ENCODE measurements around the gene TLR1. TPM values are rescaled to one million over a fixed set of nuclear protein-coding genes. Genes with fewer than 3 reads are reported as not detected.

The TLR1 gene
- total RNA-seq, 1 donor from 2014 or later, result 3.1 TPM

DNA sequence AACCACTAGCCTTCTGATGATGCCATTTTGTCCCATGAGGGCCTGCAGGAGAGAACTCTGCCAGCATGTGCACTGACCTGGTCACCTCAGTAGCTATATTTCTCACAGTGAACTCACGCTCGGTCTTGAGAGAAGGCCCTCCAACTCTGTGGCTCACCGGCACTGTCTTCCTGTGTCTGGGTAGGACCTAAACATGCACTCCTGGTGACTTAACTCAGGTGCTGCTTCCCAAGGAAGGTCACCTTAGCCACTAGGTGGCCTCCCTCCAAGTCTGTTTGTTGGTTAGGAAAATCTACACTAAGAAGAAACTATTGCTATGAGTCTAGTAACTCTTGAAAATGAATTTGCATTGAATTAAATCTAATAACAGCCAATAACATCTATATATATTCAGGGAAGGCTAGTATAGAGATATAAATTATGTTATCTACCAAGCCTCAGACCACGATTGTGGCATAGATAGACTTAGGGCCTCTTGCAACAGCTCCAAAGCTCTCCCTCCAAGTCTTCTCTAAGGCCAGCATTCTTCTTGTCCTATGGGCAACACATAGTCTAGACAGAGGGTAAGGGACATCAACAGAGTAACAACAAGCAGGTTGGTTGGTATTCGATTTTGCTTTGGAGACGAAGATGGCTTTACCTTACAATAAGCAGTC is 46.5 kb downstream of the TLR1 start:
- Mint-ChIP-seq H3K4me3 (ENCODE audit: low read depth) (no peak overlapping the region), H3K27ac (no peak overlapping the region), H3K27me3 (no peaks in the 10 kb centered on the region), H3K4me1 (ENCODE audit: low read depth) (peaks cover 3% of the 10 kb centered on the region), H3K9me3 (ENCODE audit: low read depth) (no peaks in the 10 kb centered on the region), H3K36me3 (ENCODE audit: insufficient read depth) (no peaks in the 10 kb centered on the region)
- TF ChIP-seq, protein P1, sequence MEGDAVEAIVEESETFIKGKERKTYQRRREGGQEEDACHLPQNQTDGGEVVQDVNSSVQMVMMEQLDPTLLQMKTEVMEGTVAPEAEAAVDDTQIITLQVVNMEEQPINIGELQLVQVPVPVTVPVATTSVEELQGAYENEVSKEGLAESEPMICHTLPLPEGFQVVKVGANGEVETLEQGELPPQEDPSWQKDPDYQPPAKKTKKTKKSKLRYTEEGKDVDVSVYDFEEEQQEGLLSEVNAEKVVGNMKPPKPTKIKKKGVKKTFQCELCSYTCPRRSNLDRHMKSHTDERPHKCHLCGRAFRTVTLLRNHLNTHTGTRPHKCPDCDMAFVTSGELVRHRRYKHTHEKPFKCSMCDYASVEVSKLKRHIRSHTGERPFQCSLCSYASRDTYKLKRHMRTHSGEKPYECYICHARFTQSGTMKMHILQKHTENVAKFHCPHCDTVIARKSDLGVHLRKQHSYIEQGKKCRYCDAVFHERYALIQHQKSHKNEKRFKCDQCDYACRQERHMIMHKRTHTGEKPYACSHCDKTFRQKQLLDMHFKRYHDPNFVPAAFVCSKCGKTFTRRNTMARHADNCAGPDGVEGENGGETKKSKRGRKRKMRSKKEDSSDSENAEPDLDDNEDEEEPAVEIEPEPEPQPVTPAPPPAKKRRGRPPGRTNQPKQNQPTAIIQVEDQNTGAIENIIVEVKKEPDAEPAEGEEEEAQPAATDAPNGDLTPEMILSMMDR (IDR thresholded peaks at IDR 0.05; ENCODE audit: unreplicated experiment), result peak; percentile 63
- DNase-seq (ENCODE audit: low spot score, unreplicated experiment), result no peak

- TF ChIP-seq, protein P1 (IDR thresholded peaks at IDR 0.05; ENCODE audit: unreplicated experiment), result no peak
- H3K9me3 Mint-ChIP-seq (ENCODE audit: low read depth), result peaks cover 6% of the 10 kb centered on the region
- no peak overlapping the region for H3K27ac Mint-ChIP-seq
- H3K4me1 Mint-ChIP-seq (ENCODE audit: low read depth), result no peaks in the 10 kb centered on the region
- H3K4me3 Mint-ChIP-seq (ENCODE audit: low read depth), result no peak overlapping the region
- H3K27me3 Mint-ChIP-seq, result no peaks in the 10 kb centered on the region
- H3K36me3 Mint-ChIP-seq (ENCODE audit: insufficient read depth), result peaks cover 2% of the 10 kb centered on the region
- DNase-seq (ENCODE audit: low spot score, unreplicated experiment), result peak; percentile 49
Measured at GRCh38 chr4:38752941-38753806, 51.4 kb downstream of the TLR1 start.

- Mint-ChIP-seq H3K27me3 (no peaks in the 10 kb centered on the region), H3K4me3 (ENCODE audit: low read depth) (no peak overlapping the region), H3K9me3 (ENCODE audit: low read depth) (peaks cover 8% of the 10 kb centered on the region), H3K4me1 (ENCODE audit: low read depth) (no peaks in the 10 kb centered on the region), H3K36me3 (ENCODE audit: insufficient read depth) (peaks cover 2% of the 10 kb centered on the region), H3K27ac (peak overlapping the region; percentile 68)
- TF ChIP-seq, protein P1 (IDR thresholded peaks at IDR 0.05; ENCODE audit: unreplicated experiment), result no peak
- DNase-seq (ENCODE audit: low spot score, unreplicated experiment), result no peak
Measured at GRCh38 chr4:38752372-38752940, 52.1 kb downstream of the TLR1 start.

- H3K36me3 Mint-ChIP-seq (ENCODE audit: insufficient read depth), result peaks cover 2% of the 10 kb centered on the region
- no peak for DNase-seq (ENCODE audit: low spot score, unreplicated experiment)
- no peak overlapping the region for H3K4me3 Mint-ChIP-seq (ENCODE audit: low read depth)
- H3K27me3 Mint-ChIP-seq, result no peaks in the 10 kb centered on the region
- no peaks in the 10 kb centered on the region for H3K4me1 Mint-ChIP-seq (ENCODE audit: low read depth)
- peaks cover 15% of the 10 kb centered on the region for H3K9me3 Mint-ChIP-seq (ENCODE audit: low read depth)
- TF ChIP-seq, protein P1 (IDR thresholded peaks at IDR 0.05; ENCODE audit: unreplicated experiment), result no peak
- no peak overlapping the region for H3K27ac Mint-ChIP-seq
Measured at GRCh38 chr4:38751341-38752010, 53.1 kb downstream of the TLR1 start.

GRCh38 chr4:38749336-38749735 is 55.3 kb downstream of the TLR1 start:
- Mint-ChIP-seq H3K9me3 (ENCODE audit: low read depth) (peaks cover 15% of the 10 kb centered on the region), H3K27ac (no peak overlapping the region), H3K4me1 (ENCODE audit: low read depth) (no peaks in the 10 kb centered on the region), H3K27me3 (no peaks in the 10 kb centered on the region), H3K4me3 (ENCODE audit: low read depth) (no peak overlapping the region), H3K36me3 (ENCODE audit: insufficient read depth) (peaks cover 2% of the 10 kb centered on the region)
- DNase-seq (ENCODE audit: low spot score, unreplicated experiment), result no peak
- TF ChIP-seq, protein P1 (IDR thresholded peaks at IDR 0.05; ENCODE audit: unreplicated experiment), result no peak

All from progenitor cell of endocrine pancreas (in vitro differentiated cells).